HepG2 (cell line): ENCODE measurements around the gene PALM2AKAP2.

ENCODE experiments used
- NBN ChIP-seq: fragments of 450-650 bp; conservative IDR thresholded peaks from 2 replicates; pipeline ENCODE4 v1.6.1; 2017
- POLR2A ChIP-seq, 2 experiments: IDR thresholded peaks; 2 replicates each; pipeline ENCODE4 v1.6.1; 2011; ENCODE audit warnings: low read depth in 2 of 2, low read length in 2 of 2, mild to moderate bottlenecking in 1 of 2, moderate library complexity in 1 of 2; ENCODE audit not compliant: insufficient read depth in 1 of 2
- SIX4 ChIP-seq: sonication (generic); formaldehyde crosslinking; IDR thresholded peaks from 2 replicates; pipeline ENCODE4 v1.4.0; 2020; ENCODE audit warnings: missing genetic modification reagents
- SRF ChIP-seq: IDR thresholded peaks from 2 replicates; pipeline ENCODE4 v1.6.1; 2011; ENCODE audit warnings: mild to moderate bottlenecking, low read depth, low read length, moderate library complexity
- ZNF543 ChIP-seq: sonication (generic); formaldehyde crosslinking; IDR thresholded peaks from 2 replicates; pipeline ENCODE4 v1.4.0; 2020; ENCODE audit warnings: mild to moderate bottlenecking, missing genetic modification reagents

DNA sequence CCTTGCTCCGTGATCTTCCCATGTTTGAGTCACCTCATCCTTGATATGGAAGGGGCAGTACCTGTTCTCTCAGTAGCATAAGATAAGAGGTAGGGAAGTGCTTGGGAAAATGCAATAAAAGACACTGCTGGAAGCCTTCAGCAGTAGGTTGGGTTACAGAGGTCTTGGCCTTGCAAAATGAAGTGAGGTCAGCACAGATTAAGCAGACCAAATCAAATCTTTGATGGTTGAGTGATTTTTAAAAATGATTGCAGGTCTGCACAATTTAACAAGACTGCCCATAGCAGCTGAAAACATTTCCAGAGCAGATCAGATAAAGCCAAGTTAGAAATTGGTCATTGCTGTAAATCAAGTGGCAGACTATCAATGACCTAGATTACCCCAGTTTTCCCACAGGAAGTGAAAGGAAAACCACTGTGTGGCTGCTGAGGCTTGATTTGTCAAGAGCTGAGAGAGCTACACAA lies 32.9 kb downstream of the PALM2AKAP2 start:
- TF ChIP-seq SRF (no peak), NBN (no peak), ZNF543 (CRISPR knock-in tag) (no peak), SIX4 (no peak), POLR2A (IDR thresholded peaks at IDR 0.05; ENCODE audit: insufficient read depth in 1 of 2, low read depth in 2 of 2, low read length in 2 of 2) (no peak)
